ENCODE data around the gene FCRLB.
"Not testable (repeated sequence)": the region's sequence is repeated elsewhere in the genome, so short reads cannot be mapped to it uniquely, and the experiment has no call there.

FCRLB gene

DNA sequence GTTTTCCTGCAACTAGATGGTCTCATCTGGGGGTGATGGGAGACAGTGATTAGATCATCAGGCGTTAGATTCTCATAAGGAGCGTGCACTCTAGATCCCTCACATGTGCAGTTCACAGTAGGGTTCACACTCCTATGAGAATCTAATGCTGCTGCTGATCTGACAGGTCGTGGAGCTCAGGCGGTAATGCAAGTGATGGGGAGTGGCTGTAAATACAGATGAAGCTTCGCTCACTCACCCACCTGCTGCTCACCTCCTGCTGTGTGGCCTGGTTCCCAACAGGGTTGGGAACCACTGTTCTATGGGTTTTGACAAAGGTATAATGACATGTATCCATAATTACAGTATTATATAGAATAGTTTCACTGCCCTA is 48.3 kb downstream of the FCRLB start:
- H3K27ac ChIP-seq (ENCODE audit: low read depth, low read length); H3K36me3 ChIP-seq (ENCODE audit: insufficient read depth, low read length); H2AFZ ChIP-seq (ENCODE audit: low read length, unreplicated experiment); H3K4me3 ChIP-seq (ENCODE audit: low read depth, low read length); H3K27me3 ChIP-seq (ENCODE audit: insufficient read depth, low read length): not testable (repeated sequence)
- peaks cover 21% of the 10 kb centered on the region for H3K4me1 ChIP-seq (ENCODE audit: control insufficient read depth, insufficient read depth, low read length, unreplicated experiment)
- peaks cover 67% of the 10 kb centered on the region for H3K79me2 ChIP-seq (ENCODE audit: control insufficient read depth, insufficient read depth, low read length, unreplicated experiment)

GRCh38 chr1:161770250-161770649 is 48.9 kb downstream of the FCRLB start:
- Histone ChIP-seq H3K4me3 (ENCODE audit: low read depth, low read length) (no peak overlapping the region), H3K4me1 (ENCODE audit: control insufficient read depth, insufficient read depth, low read length, unreplicated experiment) (peaks cover 21% of the 10 kb centered on the region), H3K27me3 (ENCODE audit: insufficient read depth, low read length) (no peaks in the 10 kb centered on the region), H2AFZ (ENCODE audit: low read length, unreplicated experiment) (no peak overlapping the region), H3K79me2 (ENCODE audit: control insufficient read depth, insufficient read depth, low read length, unreplicated experiment) (peaks cover 73% of the 10 kb centered on the region), H3K27ac (ENCODE audit: low read depth, low read length) (no peak overlapping the region), H3K36me3 (ENCODE audit: insufficient read depth, low read length) (no peaks in the 10 kb centered on the region)

DNA sequence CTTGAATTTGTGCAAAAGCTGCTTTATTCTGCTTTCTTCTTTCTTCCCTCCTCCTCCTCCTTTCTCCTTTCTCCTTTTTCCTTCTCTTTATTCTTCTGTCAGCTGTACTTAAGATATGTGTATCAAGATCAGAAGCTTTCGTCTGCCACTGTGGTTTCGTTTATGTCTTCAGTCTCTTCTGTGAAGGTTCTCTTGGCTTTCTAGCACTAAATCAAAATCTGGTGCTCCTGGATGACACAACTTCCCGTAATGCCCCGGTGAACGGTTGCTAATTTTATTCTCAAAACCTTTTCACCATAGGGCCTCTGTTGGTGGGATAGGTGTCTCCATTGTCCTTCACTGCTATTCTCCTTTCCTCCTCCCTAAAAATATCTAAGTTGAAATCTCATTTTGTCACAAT is 49.8 kb downstream of the FCRLB start:
- no peaks in the 10 kb centered on the region for H3K27me3 ChIP-seq (ENCODE audit: insufficient read depth, low read length)
- no peak overlapping the region for H3K4me3 ChIP-seq (ENCODE audit: low read depth, low read length)
- H2AFZ ChIP-seq (ENCODE audit: low read length, unreplicated experiment): no peak overlapping the region
- peaks cover 21% of the 10 kb centered on the region for H3K4me1 ChIP-seq (ENCODE audit: control insufficient read depth, insufficient read depth, low read length, unreplicated experiment)
- H3K36me3 ChIP-seq (ENCODE audit: insufficient read depth, low read length): no peaks in the 10 kb centered on the region
- H3K79me2 ChIP-seq (ENCODE audit: control insufficient read depth, insufficient read depth, low read length, unreplicated experiment): peaks cover 79% of the 10 kb centered on the region
- H3K27ac ChIP-seq (ENCODE audit: low read depth, low read length): no peak overlapping the region

DNA sequence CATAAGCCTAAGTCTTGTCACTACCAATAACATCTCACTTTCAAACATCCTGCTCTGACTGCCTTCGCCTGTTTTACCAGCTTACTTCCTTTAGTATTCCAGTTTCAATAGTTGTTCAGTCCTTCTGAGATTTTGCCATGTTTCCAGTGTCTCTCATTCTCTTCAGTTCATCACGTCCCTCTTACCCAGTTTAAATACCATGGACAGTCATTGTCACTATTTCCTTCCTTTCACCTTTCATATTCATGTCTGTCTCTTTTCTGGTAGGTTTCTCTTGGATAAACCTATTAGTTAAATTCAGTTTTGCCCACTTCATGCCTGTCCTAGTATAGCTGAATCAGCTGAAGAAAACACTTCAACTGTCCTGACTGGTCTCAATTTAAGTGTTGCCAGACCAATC is 50.6 kb downstream of the FCRLB start:
- peaks cover 21% of the 10 kb centered on the region for H3K4me1 ChIP-seq (ENCODE audit: control insufficient read depth, insufficient read depth, low read length, unreplicated experiment)

DNA sequence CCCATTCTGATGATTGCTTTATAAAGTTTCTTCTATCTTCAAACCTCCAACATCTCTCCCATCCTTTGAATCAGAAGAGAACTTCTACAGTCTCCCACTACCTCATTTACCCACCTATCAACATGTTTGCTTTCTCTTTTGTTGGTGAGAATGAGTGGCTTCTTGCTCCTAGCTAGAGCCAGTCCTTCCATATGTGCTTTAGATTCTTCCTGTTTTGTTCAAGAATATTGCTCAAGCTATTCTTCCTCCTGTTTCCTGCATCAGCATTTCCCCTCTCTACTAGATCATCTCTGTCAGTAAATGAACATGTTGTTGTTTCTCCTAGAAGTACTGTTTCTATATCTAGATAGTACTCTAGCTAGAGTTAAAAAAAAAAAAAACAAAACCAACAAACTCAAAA is 51.1 kb downstream of the FCRLB start:
- no peaks in the 10 kb centered on the region for H3K36me3 ChIP-seq (ENCODE audit: insufficient read depth, low read length)
- no peak overlapping the region for H2AFZ ChIP-seq (ENCODE audit: low read length, unreplicated experiment)
- peaks cover 76% of the 10 kb centered on the region for H3K79me2 ChIP-seq (ENCODE audit: control insufficient read depth, insufficient read depth, low read length, unreplicated experiment)
- H3K4me1 ChIP-seq (ENCODE audit: control insufficient read depth, insufficient read depth, low read length, unreplicated experiment): peaks cover 18% of the 10 kb centered on the region
- H3K27ac ChIP-seq (ENCODE audit: low read depth, low read length): no peak overlapping the region
- H3K27me3 ChIP-seq (ENCODE audit: insufficient read depth, low read length): no peaks in the 10 kb centered on the region
- H3K4me3 ChIP-seq (ENCODE audit: low read depth, low read length): no peak overlapping the region

More for the DNA sequence above, 50.6 kb downstream of the FCRLB start:
- no peak overlapping the region for H2AFZ ChIP-seq (ENCODE audit: low read length, unreplicated experiment)
- no peaks in the 10 kb centered on the region for H3K36me3 ChIP-seq (ENCODE audit: insufficient read depth, low read length)
- no peak overlapping the region for H3K4me3 ChIP-seq (ENCODE audit: low read depth, low read length)
- peaks cover 79% of the 10 kb centered on the region for H3K79me2 ChIP-seq (ENCODE audit: control insufficient read depth, insufficient read depth, low read length, unreplicated experiment)
- H3K27me3 ChIP-seq (ENCODE audit: insufficient read depth, low read length): no peaks in the 10 kb centered on the region
- no peak overlapping the region for H3K27ac ChIP-seq (ENCODE audit: low read depth, low read length)

- Histone ChIP-seq H2AFZ (ENCODE audit: low read length, unreplicated experiment) (no peak overlapping the region), H3K4me3 (ENCODE audit: low read depth, low read length) (no peak overlapping the region), H3K79me2 (ENCODE audit: control insufficient read depth, insufficient read depth, low read length, unreplicated experiment) (peaks cover 70% of the 10 kb centered on the region), H3K27me3 (ENCODE audit: insufficient read depth, low read length) (no peaks in the 10 kb centered on the region), H3K27ac (ENCODE audit: low read depth, low read length) (no peak overlapping the region), H3K4me1 (ENCODE audit: control insufficient read depth, insufficient read depth, low read length, unreplicated experiment) (peaks cover 4% of the 10 kb centered on the region), H3K36me3 (ENCODE audit: insufficient read depth, low read length) (no peaks in the 10 kb centered on the region)
Observed at GRCh38 chr1:161773791-161774190, 52.4 kb downstream of the FCRLB start.

GRCh38 chr1:161777261-161777660 is 55.9 kb downstream of the FCRLB start:
- H3K4me3 ChIP-seq (ENCODE audit: low read depth, low read length): no peak overlapping the region
- no peaks in the 10 kb centered on the region for H3K27me3 ChIP-seq (ENCODE audit: insufficient read depth, low read length)
- peaks cover 50% of the 10 kb centered on the region for H3K79me2 ChIP-seq (ENCODE audit: control insufficient read depth, insufficient read depth, low read length, unreplicated experiment)
- H3K36me3 ChIP-seq (ENCODE audit: insufficient read depth, low read length): no peaks in the 10 kb centered on the region
- H3K4me1 ChIP-seq (ENCODE audit: control insufficient read depth, insufficient read depth, low read length, unreplicated experiment): peaks cover 8% of the 10 kb centered on the region
- H3K27ac ChIP-seq (ENCODE audit: low read depth, low read length): no peak overlapping the region
- no peak overlapping the region for H2AFZ ChIP-seq (ENCODE audit: low read length, unreplicated experiment)
